Measurements from ENCODE around the gene ACSS2. TPM values are rescaled to one million over a fixed set of nuclear protein-coding genes. Genes with fewer than 3 reads are reported as not detected.

ACSS2 gene
- polyA plus RNA-seq, 3 donors = 41.7 to 43.3 (median 42.3) TPM

DNA sequence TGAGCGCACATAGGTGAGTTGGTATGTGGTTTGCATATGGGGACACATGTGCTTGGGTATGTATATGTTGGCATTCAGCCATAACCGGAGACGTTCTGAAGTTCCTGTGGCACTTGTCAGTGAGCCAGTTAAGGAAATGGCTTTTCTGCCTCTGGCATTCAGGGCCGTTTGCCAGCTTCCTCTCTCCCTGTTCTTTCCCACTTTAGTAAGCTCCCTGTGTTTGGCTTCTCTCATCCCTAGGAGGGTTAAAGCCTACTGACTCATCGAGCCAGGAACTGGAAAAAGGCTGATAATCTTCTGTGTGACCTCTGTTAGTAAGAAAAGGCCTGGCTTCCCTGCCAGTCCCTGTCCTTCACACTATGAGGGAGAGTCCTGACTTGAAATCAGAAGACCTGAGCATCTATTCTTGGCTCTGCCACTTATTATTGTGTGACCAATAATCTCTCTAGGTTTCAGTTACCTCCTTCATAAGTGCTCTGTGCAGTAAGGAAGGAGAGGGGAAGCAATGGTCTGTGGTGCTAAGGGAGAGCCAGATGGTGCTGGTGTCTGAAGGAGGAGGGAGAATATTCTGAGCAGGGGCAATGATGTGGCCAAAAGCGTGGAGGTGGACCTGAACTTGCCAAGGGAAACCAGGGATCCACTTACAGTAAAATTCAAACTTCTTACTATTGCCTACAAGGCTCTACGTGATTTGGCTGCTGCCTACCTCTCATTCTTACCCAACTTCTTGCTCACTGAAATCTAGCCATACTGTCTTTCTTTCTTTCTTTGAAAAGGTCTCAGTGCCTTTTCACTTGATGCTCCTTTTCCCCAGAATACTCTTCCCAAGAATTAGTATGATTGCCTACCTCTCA is 31.4 kb downstream of the ACSS2 start:
- DNase-seq = peak; percentile 37

DNA sequence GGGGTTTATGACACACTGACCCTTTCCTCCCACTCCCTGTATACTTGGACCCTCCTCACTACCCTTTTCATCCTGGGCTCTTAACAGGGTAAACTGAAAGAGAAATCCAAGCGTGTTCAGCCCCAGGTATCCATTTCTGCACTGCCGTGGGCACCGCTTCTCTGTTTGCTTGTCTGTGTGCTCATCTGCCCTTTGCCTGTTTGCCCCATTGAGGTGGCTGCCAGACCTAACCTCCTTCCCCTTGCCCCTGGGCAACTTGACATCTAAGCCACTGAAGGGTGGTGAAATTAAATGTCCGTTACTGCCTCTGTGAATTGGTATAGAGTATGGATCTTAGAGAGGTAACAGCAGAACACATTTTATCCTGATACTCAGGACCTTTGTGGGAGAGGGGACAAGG is 38.7 kb downstream of the ACSS2 start:
- no peak for DNase-seq

GRCh38 chr20:34915749-34916455 is 39.5 kb downstream of the ACSS2 start:
- DNase-seq = no peak

DNA sequence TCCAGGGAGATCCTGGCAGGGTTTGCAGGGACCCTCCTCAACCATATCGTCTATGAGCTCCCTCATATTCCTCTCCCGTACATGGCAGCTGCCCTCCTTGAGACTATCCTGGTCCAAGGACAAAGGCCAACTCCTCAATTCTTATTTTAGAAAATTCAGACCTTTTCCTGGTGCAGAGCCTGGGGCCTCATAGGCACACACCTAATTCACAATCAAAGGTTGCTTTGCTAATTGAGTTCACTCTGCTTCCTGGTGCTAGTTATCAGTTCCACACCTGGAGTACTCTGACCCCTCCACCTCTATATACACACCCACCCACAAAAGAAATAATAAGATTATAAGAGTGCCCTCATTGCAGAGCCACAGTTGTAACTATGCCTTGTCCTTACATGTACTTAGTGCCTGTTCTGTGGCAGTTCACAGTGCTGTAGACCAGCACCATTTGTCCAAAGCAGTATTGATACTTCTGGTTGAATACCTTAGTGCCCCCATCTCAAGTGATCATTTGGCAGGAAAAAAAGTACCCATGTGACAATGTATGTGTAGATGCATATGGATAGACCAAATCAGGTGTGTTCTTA is 40.5 kb downstream of the ACSS2 start:
- no peak for DNase-seq

GRCh38 chr20:34920055-34920454 is 43.6 kb downstream of the ACSS2 start:
- DNase-seq = no peak

- no peak for DNase-seq
Observed at GRCh38 chr20:34921436-34921835, 45.0 kb downstream of the ACSS2 start.

DNA sequence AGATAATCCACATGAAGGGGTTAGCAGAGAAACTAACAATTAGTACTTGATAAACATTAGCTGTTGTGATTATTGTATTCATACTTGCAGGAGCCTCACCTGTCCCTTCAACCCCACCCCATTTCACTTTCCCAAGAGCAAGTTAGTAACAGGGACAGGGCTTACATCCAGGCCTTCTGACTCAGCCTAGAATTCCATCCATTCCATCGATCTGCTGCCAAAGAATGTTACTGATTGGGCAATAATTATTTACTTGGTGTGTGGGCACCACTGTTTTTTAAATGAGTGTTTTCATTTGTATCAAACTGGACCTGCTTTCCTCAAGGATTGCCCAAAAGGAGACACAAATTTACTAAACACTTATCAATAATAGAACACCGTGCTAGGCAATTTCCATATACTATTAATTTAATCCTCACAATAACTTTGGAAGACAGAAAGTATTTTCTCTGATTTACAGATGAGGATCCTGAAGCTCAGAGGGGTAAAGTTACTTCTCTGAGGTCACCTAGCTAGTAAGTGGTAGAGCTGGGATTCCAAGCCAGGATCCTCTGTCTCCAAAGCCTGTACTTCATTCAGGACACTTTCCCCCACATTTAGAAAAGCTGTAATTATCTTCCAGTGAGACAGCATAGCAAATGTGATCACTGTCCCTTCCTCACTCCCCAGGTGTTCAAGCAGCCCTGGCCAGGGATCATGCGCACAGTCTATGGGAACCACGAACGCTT is 46.4 kb downstream of the ACSS2 start:
- no peak for DNase-seq

- DNase-seq = no peak
Observed at GRCh38 chr20:34923414-34923813, 47.0 kb downstream of the ACSS2 start.

DNA sequence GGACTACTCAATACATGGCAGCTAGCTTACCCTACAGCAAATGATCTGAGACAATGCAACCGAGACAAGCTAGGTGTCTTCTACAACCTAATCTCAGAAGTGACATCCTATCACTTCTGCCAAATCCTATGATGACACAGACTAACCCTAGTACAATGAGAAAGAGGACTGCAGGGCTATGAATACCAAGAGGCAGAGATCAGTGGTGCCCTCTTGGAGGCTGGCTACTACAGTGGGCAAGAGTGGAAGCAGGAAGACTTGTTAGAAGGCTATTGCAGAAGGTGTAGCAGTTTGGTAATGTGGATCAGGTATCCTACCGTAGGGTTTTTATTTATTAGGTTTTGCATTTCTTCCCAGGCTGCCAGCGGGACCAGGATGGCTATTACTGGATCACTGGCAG is 48.9 kb downstream of the ACSS2 start:
- DNase-seq = no peak

DNA sequence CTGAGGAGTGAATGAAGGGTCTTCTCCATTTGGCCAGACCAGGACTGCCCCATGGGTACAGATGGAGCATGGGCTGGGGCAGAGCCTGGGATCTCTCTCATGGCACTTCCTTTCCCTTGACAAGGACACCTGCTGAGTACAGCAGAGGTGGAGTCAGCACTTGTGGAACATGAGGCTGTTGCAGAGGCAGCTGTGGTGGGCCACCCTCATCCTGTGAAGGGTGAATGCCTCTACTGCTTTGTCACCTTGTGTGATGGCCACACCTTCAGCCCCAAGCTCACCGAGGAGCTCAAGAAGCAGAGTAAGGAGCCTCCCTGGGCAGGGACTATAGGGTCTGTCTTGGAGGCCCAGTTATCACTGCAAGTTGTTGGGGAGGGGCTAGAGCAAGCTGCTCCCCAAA is 49.6 kb downstream of the ACSS2 start:
- DNase-seq = no peak

- no peak for DNase-seq
Observed at GRCh38 chr20:34926581-34926980, 50.2 kb downstream of the ACSS2 start.

- DNase-seq = no peak
Observed at GRCh38 chr20:34927736-34928135, 51.3 kb downstream of the ACSS2 start.

- DNase-seq = no peak
Observed at GRCh38 chr20:34928411-34928810, 52.0 kb downstream of the ACSS2 start.

- no peak for DNase-seq
Observed at GRCh38 chr20:34931771-34932170, 55.4 kb downstream of the ACSS2 start.

- no peak for DNase-seq
Observed at GRCh38 chr20:34938466-34939163, 62.2 kb downstream of the ACSS2 start.

DNA sequence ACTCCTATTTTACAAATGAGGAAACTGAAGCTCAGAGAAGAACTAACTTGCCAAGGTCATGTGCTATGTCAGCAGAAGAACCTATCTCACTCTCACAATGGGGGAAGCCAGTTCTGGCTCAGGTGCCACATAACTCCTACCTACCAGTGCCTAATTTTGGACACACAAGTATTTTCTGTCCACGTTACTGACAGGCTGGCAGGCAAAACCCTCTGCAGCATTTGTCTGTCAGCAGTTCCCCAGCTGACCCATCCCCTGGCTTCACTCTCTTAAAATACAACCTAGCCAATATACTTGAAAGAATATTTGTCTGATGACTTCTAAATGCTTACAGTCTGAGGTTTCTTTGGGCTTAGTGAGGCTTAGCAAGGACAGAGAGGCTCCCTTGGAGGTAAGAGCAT is 63.7 kb downstream of the ACSS2 start:
- no peak for DNase-seq

DNA sequence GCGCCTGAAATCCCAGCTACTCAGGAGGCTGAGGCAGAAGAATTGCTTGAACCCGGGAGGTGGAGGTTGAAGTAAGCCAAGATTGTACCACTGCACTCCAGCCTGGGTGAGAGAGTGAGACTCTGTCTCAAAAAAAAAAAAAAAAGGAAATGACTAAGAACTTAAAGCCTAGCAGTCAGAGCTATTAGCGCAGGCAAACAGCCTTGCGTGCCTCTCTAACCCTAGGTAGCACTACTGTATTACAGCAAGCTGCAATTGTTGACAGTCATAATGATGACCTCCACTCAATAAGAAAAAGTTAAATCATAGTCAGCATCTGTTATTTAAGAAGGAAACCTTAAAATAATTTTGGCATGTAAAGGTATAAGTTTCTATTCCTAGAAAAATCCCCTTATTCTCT is 64.8 kb downstream of the ACSS2 start:
- DNase-seq = no peak

DNA sequence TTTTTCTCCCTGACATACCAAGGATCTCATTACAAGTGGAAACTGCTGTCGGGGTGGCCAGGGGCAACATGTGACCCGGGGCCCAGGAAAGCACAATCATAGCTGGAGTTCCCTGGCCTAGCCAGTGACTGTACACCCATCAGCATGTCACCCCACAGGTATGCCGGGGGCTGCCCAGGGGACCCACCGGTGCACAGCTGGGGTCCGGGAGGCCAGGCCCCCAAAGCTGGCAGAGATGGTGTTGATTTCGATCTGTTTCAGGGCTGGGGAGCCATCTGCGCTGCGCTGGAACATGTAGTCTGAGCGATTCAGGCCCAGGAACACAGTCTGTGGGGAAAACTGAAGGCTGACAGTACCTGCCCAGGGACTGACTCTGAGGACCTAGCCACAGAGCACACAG is 65.9 kb downstream of the ACSS2 start:
- no peak for DNase-seq

DNA sequence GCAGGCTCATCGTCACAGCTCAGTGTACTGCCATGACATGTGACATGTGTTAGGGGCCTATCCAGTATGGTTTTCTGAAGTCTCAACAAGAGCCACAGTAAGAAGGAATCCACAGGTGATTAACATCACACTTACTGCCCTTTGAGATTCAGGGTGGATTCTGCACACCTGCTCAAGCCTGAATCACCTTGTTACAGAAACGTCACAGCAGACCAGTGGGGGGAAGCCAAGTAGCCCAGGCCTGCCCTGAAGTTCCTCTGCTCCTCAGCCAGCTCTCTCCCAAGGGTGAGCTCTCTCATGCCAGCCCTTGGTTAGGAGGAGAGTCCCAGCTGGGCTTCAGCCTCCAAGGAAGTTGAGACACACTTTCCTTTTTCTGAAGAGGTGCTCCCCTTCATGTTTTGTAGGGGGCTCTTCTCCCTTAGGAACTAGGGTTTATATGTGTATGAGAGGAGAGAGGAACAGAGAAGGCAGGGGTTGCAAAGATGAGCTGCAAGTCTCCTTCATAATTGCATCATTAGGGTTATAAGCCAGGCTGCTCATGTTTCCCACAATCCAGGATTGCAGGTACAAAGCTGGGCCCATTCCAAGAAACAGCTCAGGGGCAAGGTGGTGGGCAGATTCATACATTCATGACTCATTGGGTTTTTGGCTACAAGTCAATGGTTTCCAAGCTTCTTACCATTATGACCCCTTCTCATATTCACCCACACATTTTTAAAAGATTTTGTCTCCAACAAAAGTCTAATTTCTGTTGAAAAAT is 67.6 kb downstream of the ACSS2 start:
- DNase-seq = no peak

- DNase-seq = no peak
Observed at GRCh38 chr20:34945315-34946077, 69.1 kb downstream of the ACSS2 start.

All from renal pelvis (tissue), 4 donors.